K562 treated with DMSO at 1 percent for 4 hours (cell line): ENCODE results near the gene PALM3. TPM values are rescaled to one million over a fixed set of nuclear protein-coding genes. Genes with fewer than 3 reads are reported as not detected.

Source experiments
- total RNA-seq: library from RNA; unstranded; fragments of 300-600 nt; gene quantifications from 2 replicates; pipeline ENCODE4 v1.2.3, GENCODE V29; 2022; ENCODE audit not compliant: insufficient read depth

Gene PALM3
- total RNA-seq, result 6.3 and 11.4 TPM in 2 replicates

DNA sequence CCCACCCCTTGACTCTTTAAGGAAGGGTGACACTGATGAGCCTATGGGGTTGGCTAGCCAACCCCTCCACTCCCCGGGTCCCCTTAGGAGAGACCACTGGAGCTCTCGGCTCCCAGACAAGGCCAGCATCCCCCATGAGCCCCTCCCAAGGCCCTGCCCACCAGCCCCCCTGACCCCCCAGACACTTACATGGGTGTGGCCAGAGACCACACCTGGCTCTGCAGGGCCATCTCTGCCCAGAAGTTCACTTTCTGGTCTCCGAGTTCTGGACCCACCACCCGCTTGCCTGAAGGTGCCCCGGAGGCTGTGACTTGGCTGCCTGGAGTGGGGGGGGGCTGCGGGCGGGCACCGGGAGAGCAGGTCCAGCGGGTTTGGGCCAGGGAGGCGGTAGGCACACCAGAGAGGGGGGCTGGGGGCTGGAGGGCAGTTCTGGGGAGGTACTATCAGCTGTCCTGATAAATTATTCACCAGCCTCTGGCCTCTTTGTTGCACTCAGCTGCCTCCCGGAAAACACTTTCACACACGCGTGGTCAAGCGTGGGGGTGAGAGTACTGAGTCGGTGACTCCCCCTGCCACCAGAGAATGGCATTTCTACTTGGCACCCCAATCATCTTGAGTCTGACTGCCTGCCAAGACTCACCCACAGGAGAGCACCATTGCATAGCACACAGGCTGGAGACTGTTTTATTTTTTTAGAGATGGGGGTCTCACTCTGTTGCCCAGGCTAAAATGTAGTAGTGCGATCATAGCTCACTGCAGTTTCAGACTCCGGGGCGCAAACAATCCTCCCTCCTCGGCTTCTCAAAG is at the start of gene PALM3:
PALM3 (minus strand) TSS at position 326 of the 807 bp plus-strand sequence; CDS start at position 230, 96 bp downstream.

GRCh38 chr19:14090509-14091080 is 28.7 kb upstream of the PALM3 start, which contains the start of gene SAMD1:
TSS of gene SAMD1 (minus strand) at chr19:14090751.

DNA sequence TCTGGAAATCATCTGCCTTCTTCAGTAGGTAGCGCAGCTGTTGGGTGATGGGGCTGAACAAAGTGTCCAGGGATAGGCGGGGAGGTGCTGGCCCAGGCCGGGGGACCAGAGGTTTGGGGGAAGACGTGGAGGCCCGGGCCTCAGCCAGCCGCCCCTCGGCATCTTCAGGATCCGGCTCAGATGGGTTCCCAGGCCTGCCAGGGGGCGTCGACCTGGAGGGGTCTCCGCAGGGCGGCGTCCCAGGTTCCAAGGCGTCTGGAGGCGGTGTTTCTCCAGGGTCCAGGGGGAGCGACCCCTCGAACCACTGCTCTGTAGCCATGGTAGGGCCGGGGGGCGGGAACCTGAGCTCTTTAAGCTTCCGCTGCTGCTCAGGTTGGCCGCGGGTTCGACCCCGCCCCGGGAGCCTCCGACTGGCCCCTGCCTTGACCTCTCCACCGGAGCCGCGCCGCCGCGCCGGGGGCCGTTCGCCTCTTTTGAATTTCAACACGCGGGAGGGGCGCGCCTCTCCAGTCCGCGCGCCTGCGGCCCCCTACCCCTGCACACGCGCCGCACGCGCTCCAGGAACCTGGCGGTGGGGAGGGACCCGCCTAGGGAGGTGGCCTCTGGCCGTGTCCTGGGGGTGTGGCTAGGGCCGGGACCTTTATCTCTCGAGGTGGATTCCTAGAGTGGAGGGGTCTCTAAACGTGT is 23.6 kb upstream of the PALM3 start, which contains the start of gene C19orf67:
C19orf67 (minus strand) TSS at position 475 of the 687 bp plus-strand sequence; CDS start at position 319, 156 bp downstream.

DNA sequence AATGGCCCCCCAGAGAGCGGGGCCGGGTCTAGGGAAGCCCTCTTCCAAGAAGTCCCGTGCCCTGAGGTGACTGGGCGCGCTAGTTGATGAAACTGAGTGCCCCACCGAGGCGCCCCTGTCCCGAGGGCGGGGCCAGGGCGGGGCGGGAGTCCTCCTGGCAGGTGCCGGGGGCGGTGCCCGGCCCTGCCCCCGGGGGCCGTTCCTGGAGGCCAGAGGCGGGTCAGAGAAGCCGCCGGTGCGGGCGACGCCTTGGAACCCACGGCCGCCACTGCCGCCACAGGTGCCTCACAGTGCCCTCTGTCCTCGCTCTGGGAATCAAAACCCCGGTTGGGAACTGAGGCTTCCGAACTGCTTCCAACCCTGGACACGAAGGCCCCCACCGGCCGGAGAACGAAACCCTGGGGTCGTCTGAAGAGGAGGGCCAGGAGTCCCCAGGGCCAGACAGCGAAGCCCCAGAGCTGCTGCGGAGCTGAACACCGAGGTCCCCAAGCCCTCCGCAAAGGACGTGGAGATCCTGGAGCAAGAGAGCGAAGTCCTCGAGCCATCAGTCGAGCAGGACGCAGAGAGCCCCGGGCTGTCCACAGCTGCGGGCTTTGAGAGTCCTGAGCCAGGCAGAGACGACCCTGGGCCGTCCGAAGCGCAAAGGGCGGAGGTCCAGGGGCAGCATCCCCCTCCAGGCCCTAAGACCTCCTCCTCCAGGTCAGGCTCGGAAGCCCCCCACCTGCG is 10.8 kb upstream of the PALM3 start, which contains the start of gene MISP3:
MISP3 (plus strand) TSS at position 252 of the 726 bp plus-strand sequence. CDS start 524 bp downstream, outside the sequence.

DNA sequence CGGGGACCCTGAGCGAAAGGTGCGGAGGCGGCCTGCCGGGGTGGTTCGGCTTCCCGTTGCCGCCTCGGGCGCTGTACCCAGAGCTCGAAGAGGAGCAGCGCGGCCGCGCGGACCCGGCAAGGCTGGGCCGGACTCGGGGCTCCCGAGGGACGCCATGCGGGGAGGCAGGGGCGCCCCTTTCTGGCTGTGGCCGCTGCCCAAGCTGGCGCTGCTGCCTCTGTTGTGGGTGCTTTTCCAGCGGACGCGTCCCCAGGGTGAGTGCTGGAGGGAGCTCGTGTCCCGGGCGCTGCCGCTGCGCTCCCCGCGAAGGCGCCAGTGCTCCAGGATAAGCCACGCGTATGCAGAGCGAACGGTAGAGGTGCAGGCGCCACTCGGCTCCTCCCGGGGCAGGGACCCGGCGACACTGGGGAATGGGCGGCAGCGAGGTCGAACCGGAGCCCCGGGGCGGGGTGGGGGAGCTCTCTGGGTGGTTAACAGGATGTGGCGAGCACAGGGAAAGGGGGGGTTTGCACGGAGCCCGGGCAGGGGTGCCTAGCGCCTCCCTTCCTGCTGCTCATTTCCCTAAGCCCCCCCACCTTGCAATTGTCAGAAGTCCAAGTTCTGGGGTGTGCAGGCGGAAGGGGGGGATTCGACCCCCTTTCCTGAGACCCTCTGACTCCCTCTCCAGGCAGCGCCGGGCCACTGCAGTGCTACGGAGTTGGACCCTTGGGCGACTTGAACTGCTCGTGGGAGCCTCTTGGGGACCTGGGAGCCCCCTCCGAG is 30.0 kb downstream of the PALM3 start, which contains the start of gene IL27RA:
IL27RA (plus strand) TSS at position 44 of the 762 bp plus-strand sequence; CDS start at position 155, 111 bp downstream.

GRCh38 chr19:14027856-14028450 is 33.9 kb downstream of the PALM3 start, which contains the start of gene RLN3:
TSS of gene RLN3 (plus strand) at chr19:14028148. CDS start at chr19:14028205, 57 bp downstream.

DNA sequence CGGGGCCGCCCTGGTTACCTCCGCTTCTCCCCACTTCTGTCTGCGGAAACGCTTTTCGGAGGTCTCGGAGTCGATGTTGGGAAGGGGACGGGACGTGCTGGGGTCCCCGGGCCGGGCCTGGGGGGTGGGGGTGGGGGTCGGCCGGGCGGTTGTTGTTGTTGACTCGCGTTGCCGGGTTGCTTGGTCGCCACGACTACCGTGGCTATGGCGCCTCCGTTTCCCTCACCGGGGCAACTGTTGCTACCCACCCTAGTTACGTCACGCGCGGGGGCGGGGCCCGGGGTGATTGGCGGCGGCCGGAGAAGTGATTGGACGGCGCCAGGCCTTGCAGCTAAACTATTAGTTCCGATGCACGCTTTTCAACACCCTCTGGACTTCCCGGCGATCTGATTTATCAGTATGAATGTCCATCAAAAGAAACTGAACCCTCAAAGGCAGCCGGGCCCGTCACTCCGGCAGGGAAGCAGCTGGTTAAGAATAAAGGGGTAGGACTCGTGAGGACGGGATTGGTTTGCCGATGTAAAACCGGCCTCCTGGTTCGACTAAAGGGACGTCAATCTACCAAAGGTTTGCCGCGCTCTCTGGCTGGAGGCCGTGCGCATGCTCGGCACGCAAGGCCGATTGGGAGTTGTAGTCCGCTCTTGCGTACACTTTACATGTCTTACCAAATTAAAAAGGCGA is 55.7 kb downstream of the PALM3 start, which contains the start of gene RFX1:
RFX1 (minus strand) TSS at position 236 of the 681 bp plus-strand sequence. CDS start 12,477 bp downstream, outside the sequence.

Other genes with a start within 250 kb of the PALM3 start
- gene NANOS3, start 184.9 kb downstream of the PALM3 start, total RNA-seq, result not detected in 2 replicates
- 6.6 and 9.7 TPM in 2 replicates for gene BRME1, start 156.0 kb downstream of the PALM3 start, total RNA-seq
- gene CC2D1A, start 155.9 kb downstream of the PALM3 start, total RNA-seq, result 26.0 and 35.1 TPM in 2 replicates
- gene PODNL1, start 123.7 kb downstream of the PALM3 start, total RNA-seq, result 0.74 and 2.7 TPM in 2 replicates
- 54.7 and 55.8 TPM in 2 replicates for gene DCAF15, start 109.6 kb downstream of the PALM3 start, total RNA-seq
- 7.1 and 24.9 TPM in 2 replicates for gene RFX1, start 55.8 kb downstream of the PALM3 start, total RNA-seq
- not detected in 2 replicates for gene RLN3, start 33.9 kb downstream of the PALM3 start, total RNA-seq
- gene IL27RA, start 30.3 kb downstream of the PALM3 start, total RNA-seq, result 19.2 and 23.6 TPM in 2 replicates
- 4.5 and 5.4 TPM in 2 replicates for gene MISP3, start 10.7 kb upstream of the PALM3 start, total RNA-seq
- gene C19orf67, start 23.7 kb upstream of the PALM3 start, total RNA-seq, result not detected in 2 replicates
- gene SAMD1, start 28.7 kb upstream of the PALM3 start, total RNA-seq, result 38.6 and 45.3 TPM in 2 replicates
- 76.7 and 78.9 TPM in 2 replicates for gene PRKACA, start 55.7 kb upstream of the PALM3 start, total RNA-seq
- gene ASF1B, start 74.5 kb upstream of the PALM3 start, total RNA-seq, result 167 and 228 TPM in 2 replicates
- gene ADGRL1, start 144.1 kb upstream of the PALM3 start, total RNA-seq, result 20.1 and 26.8 TPM in 2 replicates